ENCODE measurements around the gene ATAD2B.
"Not testable (repeated sequence)": the region's sequence is repeated elsewhere in the genome, so short reads cannot be mapped to it uniquely, and the experiment has no call there.

The ATAD2B gene

GRCh38 chr2:23926750-23927571, at the start of gene ATAD2B:
Gene ATAD2B (minus strand): TSS chr2:23927123. CDS start chr2:23926770, 353 bp downstream.
- peak within 1 kb of the TSS; percentile 91 for H3K4me3 Mint-ChIP-seq
- no peaks in the 10 kb centered on the region for H3K27me3 Mint-ChIP-seq
- H3K4me1 Mint-ChIP-seq: peaks cover 54% of the 10 kb centered on the region
- ATAC-seq (replicated peaks; ENCODE audit: extremely low read depth, poor library complexity, severe bottlenecking) (peak; percentile 75), DNase-seq (ENCODE audit: low spot score in 2 of 2) (peak; percentile 88 to 94)
- peak within 1 kb of the TSS; percentile 97 for H3K27ac Mint-ChIP-seq (ENCODE audit: low read depth)
- peaks cover 20% of the 10 kb centered on the region for H3K36me3 Mint-ChIP-seq (ENCODE audit: insufficient read depth)
- no peaks in the 10 kb centered on the region for H3K9me3 Mint-ChIP-seq

GRCh38 chr2:23967846-23968245, 40.9 kb upstream of the ATAD2B start:
- Mint-ChIP-seq H3K4me1 (peaks cover 9% of the 10 kb centered on the region), H3K27ac (ENCODE audit: low read depth) (no peak overlapping the region), H3K36me3 (ENCODE audit: insufficient read depth) (peaks cover 12% of the 10 kb centered on the region), H3K4me3 (no peak overlapping the region), H3K27me3 (no peaks in the 10 kb centered on the region), H3K9me3 (no peaks in the 10 kb centered on the region)
- ATAC-seq (replicated peaks; ENCODE audit: extremely low read depth, poor library complexity, severe bottlenecking) (no peak), DNase-seq (ENCODE audit: low spot score in 2 of 2) (no peak)

- no peak overlapping the region for H3K4me3 Mint-ChIP-seq
- H3K36me3 Mint-ChIP-seq (ENCODE audit: insufficient read depth): peaks cover 4% of the 10 kb centered on the region
- H3K27me3 Mint-ChIP-seq: no peaks in the 10 kb centered on the region
- ATAC-seq (replicated peaks; ENCODE audit: extremely low read depth, poor library complexity, severe bottlenecking) (no peak), DNase-seq (ENCODE audit: low spot score in 2 of 2) (no peak)
- H3K9me3 Mint-ChIP-seq: no peaks in the 10 kb centered on the region
- no peak overlapping the region for H3K27ac Mint-ChIP-seq (ENCODE audit: low read depth)
- peaks cover 5% of the 10 kb centered on the region for H3K4me1 Mint-ChIP-seq
Measured at GRCh38 chr2:23954325-23955014, 27.5 kb upstream of the ATAD2B start.

GRCh38 chr2:23953625-23954024, 26.7 kb upstream of the ATAD2B start:
- peaks cover 5% of the 10 kb centered on the region for H3K4me1 Mint-ChIP-seq
- no peak for ATAC-seq (replicated peaks; ENCODE audit: extremely low read depth, poor library complexity, severe bottlenecking)
- H3K36me3 Mint-ChIP-seq (ENCODE audit: insufficient read depth): peaks cover 1% of the 10 kb centered on the region
- DNase-seq (ENCODE audit: low spot score in 2 of 2): no peak
- H3K9me3 Mint-ChIP-seq: no peaks in the 10 kb centered on the region
- H3K27ac Mint-ChIP-seq (ENCODE audit: low read depth): no peak overlapping the region
- no peak overlapping the region for H3K4me3 Mint-ChIP-seq
- no peaks in the 10 kb centered on the region for H3K27me3 Mint-ChIP-seq

- not testable (repeated sequence) for H3K9me3 Mint-ChIP-seq; H3K36me3 Mint-ChIP-seq (ENCODE audit: insufficient read depth); H3K27ac Mint-ChIP-seq (ENCODE audit: low read depth)
Measured at GRCh38 chr2:23952558-23952957, 25.6 kb upstream of the ATAD2B start.

GRCh38 chr2:23947350-23947749, 20.4 kb upstream of the ATAD2B start:
- ATAC-seq (replicated peaks; ENCODE audit: extremely low read depth, poor library complexity, severe bottlenecking) (no peak), DNase-seq (ENCODE audit: low spot score in 2 of 2) (no peak)
- H3K36me3 Mint-ChIP-seq (ENCODE audit: insufficient read depth): peaks cover 2% of the 10 kb centered on the region
- H3K9me3 Mint-ChIP-seq: no peaks in the 10 kb centered on the region
- peaks cover 10% of the 10 kb centered on the region for H3K4me1 Mint-ChIP-seq
- no peak overlapping the region for H3K4me3 Mint-ChIP-seq
- H3K27ac Mint-ChIP-seq (ENCODE audit: low read depth): no peak overlapping the region
- H3K27me3 Mint-ChIP-seq: no peaks in the 10 kb centered on the region

More at GRCh38 chr2:23952558-23952957, 25.6 kb upstream of the ATAD2B start:
- ATAC-seq (replicated peaks; ENCODE audit: extremely low read depth, poor library complexity, severe bottlenecking); DNase-seq (ENCODE audit: low spot score in 2 of 2); H3K4me3 Mint-ChIP-seq; H3K27me3 Mint-ChIP-seq; H3K4me1 Mint-ChIP-seq: not testable (repeated sequence)

GRCh38 chr2:23944976-23945375, 18.1 kb upstream of the ATAD2B start:
- Mint-ChIP-seq H3K4me1 (peaks cover 27% of the 10 kb centered on the region), H3K27me3 (no peaks in the 10 kb centered on the region), H3K36me3 (ENCODE audit: insufficient read depth) (peaks cover 8% of the 10 kb centered on the region), H3K9me3 (no peaks in the 10 kb centered on the region), H3K4me3 (no peak overlapping the region), H3K27ac (ENCODE audit: low read depth) (no peak overlapping the region)
- DNase-seq (ENCODE audit: low spot score in 2 of 2) (no peak), ATAC-seq (replicated peaks; ENCODE audit: extremely low read depth, poor library complexity, severe bottlenecking) (no peak)

- Mint-ChIP-seq H3K27me3 (no peaks in the 10 kb centered on the region), H3K36me3 (ENCODE audit: insufficient read depth) (peaks cover 8% of the 10 kb centered on the region), H3K9me3 (no peaks in the 10 kb centered on the region), H3K4me3 (no peak overlapping the region), H3K27ac (ENCODE audit: low read depth) (no peak overlapping the region), H3K4me1 (peaks cover 29% of the 10 kb centered on the region)
- ATAC-seq (replicated peaks; ENCODE audit: extremely low read depth, poor library complexity, severe bottlenecking) (no peak), DNase-seq (ENCODE audit: low spot score in 2 of 2) (no peak)
Measured at GRCh38 chr2:23944527-23944926, 17.6 kb upstream of the ATAD2B start.

GRCh38 chr2:23943666-23944065, 16.7 kb upstream of the ATAD2B start:
- Mint-ChIP-seq H3K4me1 (peaks cover 37% of the 10 kb centered on the region), H3K4me3 (no peak overlapping the region), H3K36me3 (ENCODE audit: insufficient read depth) (peaks cover 8% of the 10 kb centered on the region), H3K9me3 (no peaks in the 10 kb centered on the region), H3K27ac (ENCODE audit: low read depth) (no peak overlapping the region), H3K27me3 (no peaks in the 10 kb centered on the region)
- DNase-seq (ENCODE audit: low spot score in 2 of 2) (no peak), ATAC-seq (replicated peaks; ENCODE audit: extremely low read depth, poor library complexity, severe bottlenecking) (no peak)

GRCh38 chr2:23941644-23942043, 14.7 kb upstream of the ATAD2B start:
- no peaks in the 10 kb centered on the region for H3K27me3 Mint-ChIP-seq
- ATAC-seq (replicated peaks; ENCODE audit: extremely low read depth, poor library complexity, severe bottlenecking): no peak
- peaks cover 6% of the 10 kb centered on the region for H3K36me3 Mint-ChIP-seq (ENCODE audit: insufficient read depth)
- H3K4me3 Mint-ChIP-seq: peak overlapping the region; percentile 88
- peak overlapping the region; percentile 84 for H3K27ac Mint-ChIP-seq (ENCODE audit: low read depth)
- H3K4me1 Mint-ChIP-seq: peaks cover 32% of the 10 kb centered on the region
- no peak for DNase-seq (ENCODE audit: low spot score in 2 of 2)
- H3K9me3 Mint-ChIP-seq: no peaks in the 10 kb centered on the region

- ATAC-seq (replicated peaks; ENCODE audit: extremely low read depth, poor library complexity, severe bottlenecking) (peak; percentile 63), DNase-seq (ENCODE audit: low spot score in 2 of 2) (peak in 1 of 2 donors; percentile 18)
- Mint-ChIP-seq H3K36me3 (ENCODE audit: insufficient read depth) (peaks cover 8% of the 10 kb centered on the region), H3K4me1 (peaks cover 32% of the 10 kb centered on the region), H3K4me3 (peak overlapping the region; percentile 88), H3K9me3 (no peaks in the 10 kb centered on the region), H3K27ac (ENCODE audit: low read depth) (peak overlapping the region; percentile 84), H3K27me3 (no peaks in the 10 kb centered on the region)
Measured at GRCh38 chr2:23940718-23941620, 14.0 kb upstream of the ATAD2B start.

GRCh38 chr2:23939987-23940717, 13.2 kb upstream of the ATAD2B start, which contains the start of gene UBXN2A:
Gene UBXN2A (plus strand): TSS chr2:23940463. CDS start chr2:23958315, 17,852 bp downstream.
- peak; percentile 87 for ATAC-seq (replicated peaks; ENCODE audit: extremely low read depth, poor library complexity, severe bottlenecking)

More at GRCh38 chr2:23939987-23940717, 13.2 kb upstream of the ATAD2B start, which contains the start of gene UBXN2A:
- DNase-seq (ENCODE audit: low spot score in 2 of 2): peak; percentile 60 to 64
- H3K36me3 Mint-ChIP-seq (ENCODE audit: insufficient read depth): peaks cover 8% of the 10 kb centered on the region
- no peaks in the 10 kb centered on the region for H3K9me3 Mint-ChIP-seq
- no peaks in the 10 kb centered on the region for H3K27me3 Mint-ChIP-seq
- peak within 1 kb of the TSS; percentile 84 for H3K27ac Mint-ChIP-seq (ENCODE audit: low read depth)
- H3K4me3 Mint-ChIP-seq: peak within 1 kb of the TSS; percentile 88
- peaks cover 32% of the 10 kb centered on the region for H3K4me1 Mint-ChIP-seq
